DOHH2 (cell line): ENCODE measurements around the gene PTPN3.

Source experiments
- EZH2phosphoT487 ChIP-seq: fragments of 200-600 bp; sonication (generic); IDR thresholded peaks from 2 replicates; pipeline ENCODE4 v1.6.1; 2017; ENCODE audit warnings: borderline replicate concordance, mild to moderate bottlenecking, antibody characterized with exemption, low read length, moderate library complexity, mixed read lengths
- TF ChIP-seq, protein P1 (sequence below): fragments of 200-600 bp; sonication (generic); IDR thresholded peaks from one replicate; pipeline ENCODE4 v1.5.1; 2014; ENCODE audit warnings: antibody characterized with exemption, mild to moderate bottlenecking, low read depth, low read length; ENCODE audit not compliant: poor library complexity, severe bottlenecking

DNA sequence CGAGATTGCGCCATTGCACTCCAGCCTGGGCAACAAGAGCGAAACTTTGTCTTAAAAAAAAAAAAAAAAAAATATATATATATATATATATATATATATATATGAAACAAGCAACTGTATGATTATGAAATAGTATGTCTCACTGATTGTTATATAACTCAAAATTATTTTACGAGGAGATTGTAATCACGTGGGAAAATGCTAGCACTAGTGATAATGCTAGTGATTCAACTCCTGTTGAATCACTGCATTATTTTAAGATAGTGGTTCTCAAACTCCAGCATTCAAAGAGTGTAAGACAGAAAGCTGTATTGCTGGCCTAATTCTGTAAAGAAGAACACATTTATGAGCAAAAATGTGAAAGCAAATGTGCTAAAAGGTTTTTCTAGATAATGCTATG, 12.4 kb upstream of the PTPN3 start:
- TF ChIP-seq, protein P1, sequence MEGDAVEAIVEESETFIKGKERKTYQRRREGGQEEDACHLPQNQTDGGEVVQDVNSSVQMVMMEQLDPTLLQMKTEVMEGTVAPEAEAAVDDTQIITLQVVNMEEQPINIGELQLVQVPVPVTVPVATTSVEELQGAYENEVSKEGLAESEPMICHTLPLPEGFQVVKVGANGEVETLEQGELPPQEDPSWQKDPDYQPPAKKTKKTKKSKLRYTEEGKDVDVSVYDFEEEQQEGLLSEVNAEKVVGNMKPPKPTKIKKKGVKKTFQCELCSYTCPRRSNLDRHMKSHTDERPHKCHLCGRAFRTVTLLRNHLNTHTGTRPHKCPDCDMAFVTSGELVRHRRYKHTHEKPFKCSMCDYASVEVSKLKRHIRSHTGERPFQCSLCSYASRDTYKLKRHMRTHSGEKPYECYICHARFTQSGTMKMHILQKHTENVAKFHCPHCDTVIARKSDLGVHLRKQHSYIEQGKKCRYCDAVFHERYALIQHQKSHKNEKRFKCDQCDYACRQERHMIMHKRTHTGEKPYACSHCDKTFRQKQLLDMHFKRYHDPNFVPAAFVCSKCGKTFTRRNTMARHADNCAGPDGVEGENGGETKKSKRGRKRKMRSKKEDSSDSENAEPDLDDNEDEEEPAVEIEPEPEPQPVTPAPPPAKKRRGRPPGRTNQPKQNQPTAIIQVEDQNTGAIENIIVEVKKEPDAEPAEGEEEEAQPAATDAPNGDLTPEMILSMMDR, result no peak
- no peak for TF ChIP-seq EZH2phosphoT487
